Natural killer cell (primary cell): ENCODE data around the gene SIPA1L3. TPM values are rescaled to one million over a fixed set of nuclear protein-coding genes. Genes with fewer than 3 reads are reported as not detected.

Experiments
- ATAC-seq, 3 donors: fragments of 150-1000 bp in 2 of 3; fragments of 200-7000 bp in 1 of 3; cut with Tn5 transposase; 1 replicate in 1 of 3; 2 replicates in 2 of 3; pipeline ENCODE4 v1.10.0; 2021; ENCODE audit warnings: mild to moderate bottlenecking in 2 of 3, moderate library complexity in 2 of 3
- DNase-seq, 2 donors: peaks; one replicate each; pipeline versions ENCODE4 v3.0.0 to v3.0.0-alpha.2; 2013 to 2021; ENCODE audit warnings: mixed read lengths in 1 of 2
- H3K27ac ChIP-seq: one replicate; pipeline ENCODE4 v1.5.1; 2013; ENCODE audit warnings: mild to moderate bottlenecking, low read length
- H3K27me3 ChIP-seq: one replicate; pipeline ENCODE4 v1.6.1; 2013; ENCODE audit warnings: low read length; ENCODE audit not compliant: control insufficient read depth, insufficient read depth
- H3K36me3 ChIP-seq: one replicate; pipeline ENCODE4 v1.6.1; 2013; ENCODE audit warnings: low read length; ENCODE audit not compliant: control insufficient read depth, insufficient read depth
- H3K4me1 ChIP-seq: one replicate; pipeline ENCODE4 v1.6.1; 2013; ENCODE audit warnings: low read length; ENCODE audit not compliant: control insufficient read depth, insufficient read depth
- H3K4me3 ChIP-seq: one replicate; pipeline ENCODE4 v1.5.1; 2013; ENCODE audit warnings: low read length
- H3K9me3 ChIP-seq: one replicate; pipeline ENCODE4 v1.6.1; 2013; ENCODE audit warnings: low read length; ENCODE audit not compliant: control insufficient read depth, insufficient read depth
- H3K27ac Mint-ChIP-seq, 2 donors: one replicate each; pipeline ENCODE4 v1.8.0; 2022; ENCODE audit warnings: mild to moderate bottlenecking in 2 of 2, mixed read lengths in 2 of 2, moderate library complexity in 1 of 2
- H3K27me3 Mint-ChIP-seq, 2 donors: one replicate each; pipeline ENCODE4 v1.8.0; 2022; ENCODE audit warnings: low read depth in 2 of 2, mixed read lengths in 2 of 2
- H3K36me3 Mint-ChIP-seq: one replicate; pipeline ENCODE4 v1.8.0; 2022; ENCODE audit warnings: mixed read lengths
- H3K4me1 Mint-ChIP-seq, 2 donors: one replicate each; pipeline ENCODE4 v1.8.0; 2022; ENCODE audit warnings: mixed read lengths in 2 of 2
- H3K4me3 Mint-ChIP-seq: one replicate; pipeline ENCODE4 v1.8.0; 2022; ENCODE audit warnings: mild to moderate bottlenecking, moderate library complexity, mixed read lengths
- H3K9me3 Mint-ChIP-seq, 2 donors: one replicate each; pipeline ENCODE4 v1.8.0; 2022; ENCODE audit warnings: mixed read lengths in 2 of 2
- WGBS: methylation state at CpG from one replicate; pipeline ENCODE4 v1.1.7; 2013; ENCODE audit warnings: missing lambda C conversion rate; ENCODE audit not compliant: insufficient coverage; 5-methylcytosine and 5-hydroxymethylcytosine counted together
- intact Hi-C: fragments of 100-400 bp; cut with micrococcal nuclease; formaldehyde crosslinking; loops from one replicate; pipeline ENCODE4 v1.14.2; 2022
- total RNA-seq, 4 donors: library from RNA; stranded (reverse); fragments of 120-200 nt in 1 of 4; gene quantifications; one replicate each; pipeline versions ENCODE4 v1.2.3 to v1.2.4, GENCODE V29; 2013 to 2022
- TF ChIP-seq, protein P1 (sequence below): fragments of 200-600 bp; IDR thresholded peaks from one replicate; pipeline ENCODE4 v1.8.0; 2022; ENCODE audit warnings: antibody characterized with exemption

Gene SIPA1L3
- total RNA-seq, 3 donors from 2014 or later (not counting 1 experiment from before 2014, with no cell fraction given), result 34.4 to 35.8 (median 35.4) TPM

- H3K27me3 Mint-ChIP-seq, result peaks cover 10 to 11% of the 10 kb centered on the region in 2 donors
- no peak overlapping the region for H3K27ac Mint-ChIP-seq
- DNase-seq, result no peak
- Histone ChIP-seq H3K27me3 (peaks cover 12% of the 10 kb centered on the region), H3K27ac (no peak overlapping the region), H3K36me3 (peaks cover 6% of the 10 kb centered on the region), H3K4me1 (no peaks in the 10 kb centered on the region), H3K9me3 (no peaks in the 10 kb centered on the region), H3K4me3 (no peak overlapping the region)
- intact Hi-C loops, result loop anchor here (5.0 kb wide), 1 partner anchor 212 kb away; no protein-coding TSS in a partner anchor
- TF ChIP-seq, protein P1, sequence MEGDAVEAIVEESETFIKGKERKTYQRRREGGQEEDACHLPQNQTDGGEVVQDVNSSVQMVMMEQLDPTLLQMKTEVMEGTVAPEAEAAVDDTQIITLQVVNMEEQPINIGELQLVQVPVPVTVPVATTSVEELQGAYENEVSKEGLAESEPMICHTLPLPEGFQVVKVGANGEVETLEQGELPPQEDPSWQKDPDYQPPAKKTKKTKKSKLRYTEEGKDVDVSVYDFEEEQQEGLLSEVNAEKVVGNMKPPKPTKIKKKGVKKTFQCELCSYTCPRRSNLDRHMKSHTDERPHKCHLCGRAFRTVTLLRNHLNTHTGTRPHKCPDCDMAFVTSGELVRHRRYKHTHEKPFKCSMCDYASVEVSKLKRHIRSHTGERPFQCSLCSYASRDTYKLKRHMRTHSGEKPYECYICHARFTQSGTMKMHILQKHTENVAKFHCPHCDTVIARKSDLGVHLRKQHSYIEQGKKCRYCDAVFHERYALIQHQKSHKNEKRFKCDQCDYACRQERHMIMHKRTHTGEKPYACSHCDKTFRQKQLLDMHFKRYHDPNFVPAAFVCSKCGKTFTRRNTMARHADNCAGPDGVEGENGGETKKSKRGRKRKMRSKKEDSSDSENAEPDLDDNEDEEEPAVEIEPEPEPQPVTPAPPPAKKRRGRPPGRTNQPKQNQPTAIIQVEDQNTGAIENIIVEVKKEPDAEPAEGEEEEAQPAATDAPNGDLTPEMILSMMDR, result no peak
- H3K4me1 Mint-ChIP-seq, result peaks cover 5 to 8% of the 10 kb centered on the region in 2 donors
- ATAC-seq, result no peak
- H3K36me3 Mint-ChIP-seq, result peaks cover 10% of the 10 kb centered on the region
- H3K9me3 Mint-ChIP-seq, result no peaks in the 10 kb centered on the region
- WGBS, result 96% methylated on average over 7 of the region's 8 CpGs
- no peak overlapping the region for H3K4me3 Mint-ChIP-seq
These were observed 297.7 kb downstream of the SIPA1L3 start for GRCh38 chr19:38204728-38205127.

- H3K4me1 ChIP-seq, result peaks cover 10% of the 10 kb centered on the region
- intact Hi-C loops, result no loop called here
- ATAC-seq, result no peak
- H3K9me3 ChIP-seq, result no peaks in the 10 kb centered on the region
- H3K27ac Mint-ChIP-seq, result no peak overlapping the region
- TF ChIP-seq, protein P1, result no peak
- 95% methylated on average over 36 of the region's 36 CpGs for WGBS
- DNase-seq, result no peak
- peaks cover 5 to 16% of the 10 kb centered on the region in 2 donors for H3K4me1 Mint-ChIP-seq
- H3K4me3 ChIP-seq, result no peak overlapping the region
- peaks cover 19 to 20% of the 10 kb centered on the region in 2 donors for H3K27me3 Mint-ChIP-seq
- no peaks in the 10 kb centered on the region for H3K9me3 Mint-ChIP-seq
- H3K27ac ChIP-seq, result no peak overlapping the region
- peaks cover 26% of the 10 kb centered on the region for H3K27me3 ChIP-seq
- peaks cover 10% of the 10 kb centered on the region for H3K36me3 Mint-ChIP-seq
- no peak overlapping the region for H3K4me3 Mint-ChIP-seq
- H3K36me3 ChIP-seq, result peaks cover 6% of the 10 kb centered on the region
These were observed 299.2 kb downstream of the SIPA1L3 start for GRCh38 chr19:38206006-38206745.

- intact Hi-C loops, result no loop called here
- ATAC-seq (no peak), DNase-seq (no peak)
- TF ChIP-seq, protein P1, result no peak
- H3K4me3 Mint-ChIP-seq, result no peak overlapping the region
- H3K4me1 ChIP-seq, result peaks cover 10% of the 10 kb centered on the region
- peaks cover 5 to 16% of the 10 kb centered on the region in 2 donors for H3K4me1 Mint-ChIP-seq
- no peak overlapping the region for H3K27ac Mint-ChIP-seq
- peaks cover 31% of the 10 kb centered on the region for H3K27me3 ChIP-seq
- H3K4me3 ChIP-seq, result no peak overlapping the region
- no peaks in the 10 kb centered on the region for H3K9me3 ChIP-seq
- H3K27me3 Mint-ChIP-seq, result peaks cover 19 to 24% of the 10 kb centered on the region in 2 donors
- WGBS, result 96% methylated on average over 16 of the region's 16 CpGs
- peaks cover 6% of the 10 kb centered on the region for H3K36me3 ChIP-seq
- H3K27ac ChIP-seq, result no peak overlapping the region
- no peaks in the 10 kb centered on the region for H3K9me3 Mint-ChIP-seq
- H3K36me3 Mint-ChIP-seq, result peaks cover 5% of the 10 kb centered on the region
These were observed 299.9 kb downstream of the SIPA1L3 start for GRCh38 chr19:38206928-38207327.
